ENCODE data around the gene SLC34A1. TPM values are rescaled to one million over a fixed set of nuclear protein-coding genes. Genes with fewer than 3 reads are reported as not detected.

SLC34A1 gene
- total RNA-seq, 2 donors from 2014 or later = 0.19 to 0.21 TPM

- peaks cover 9 to 20% of the 10 kb centered on the region in 2 donors for H3K36me3 Mint-ChIP-seq (ENCODE audit: insufficient read depth in 2 of 2)
- DNase-seq = peak; percentile 62 to 67
- peak; percentile 1 to 4 for ATAC-seq (replicated peaks in 1 of 2)
- no peaks in the 10 kb centered on the region for H3K9me3 Mint-ChIP-seq
- peak overlapping the region; percentile 93 to 95 for H3K4me3 Mint-ChIP-seq
- H3K27me3 Mint-ChIP-seq (ENCODE audit: low read depth) = no peaks in the 10 kb centered on the region
- peaks cover 82% of the 10 kb centered on the region for H3K4me1 Mint-ChIP-seq (ENCODE audit: low read depth)
- H3K27ac Mint-ChIP-seq = peak overlapping the region; percentile 91
These were observed 48.1 kb downstream of the SLC34A1 start for GRCh38 chr5:177432143-177432838.

GRCh38 chr5:177432839-177433657 lies 48.8 kb downstream of the SLC34A1 start:
- Mint-ChIP-seq H3K36me3 (ENCODE audit: insufficient read depth in 2 of 2) (peaks cover 14 to 25% of the 10 kb centered on the region in 2 donors), H3K27me3 (ENCODE audit: low read depth) (no peaks in the 10 kb centered on the region), H3K27ac (peak overlapping the region; percentile 38), H3K4me1 (ENCODE audit: low read depth) (peaks cover 87% of the 10 kb centered on the region), H3K9me3 (no peaks in the 10 kb centered on the region), H3K4me3 (peak overlapping the region; percentile 70 to 95)
- DNase-seq (no peak), ATAC-seq (replicated peaks in 1 of 2) (no peak)

GRCh38 chr5:177433658-177434217 lies 49.5 kb downstream of the SLC34A1 start:
- Mint-ChIP-seq H3K9me3 (no peaks in the 10 kb centered on the region), H3K27me3 (ENCODE audit: low read depth) (no peaks in the 10 kb centered on the region), H3K27ac (no peak overlapping the region), H3K36me3 (ENCODE audit: insufficient read depth in 2 of 2) (peaks cover 16 to 29% of the 10 kb centered on the region in 2 donors), H3K4me1 (ENCODE audit: low read depth) (peaks cover 86% of the 10 kb centered on the region), H3K4me3 (peak overlapping the region; percentile 64 to 65)
- ATAC-seq (replicated peaks in 1 of 2) (no peak), DNase-seq (no peak)

GRCh38 chr5:177434437-177434836 lies 50.2 kb downstream of the SLC34A1 start:
- peak overlapping the region; percentile 16 for H3K27ac Mint-ChIP-seq
- no peaks in the 10 kb centered on the region for H3K27me3 Mint-ChIP-seq (ENCODE audit: low read depth)
- H3K36me3 Mint-ChIP-seq (ENCODE audit: insufficient read depth in 2 of 2) = peaks cover 17 to 28% of the 10 kb centered on the region in 2 donors
- no peaks in the 10 kb centered on the region for H3K9me3 Mint-ChIP-seq
- ATAC-seq (replicated peaks in 1 of 2) (peak; percentile 41 to 66), DNase-seq (peak; percentile 62 to 68)
- peaks cover 86% of the 10 kb centered on the region for H3K4me1 Mint-ChIP-seq (ENCODE audit: low read depth)
- H3K4me3 Mint-ChIP-seq = peak overlapping the region; percentile 64 to 65

GRCh38 chr5:177434942-177435738 lies 50.9 kb downstream of the SLC34A1 start:
- Mint-ChIP-seq H3K27ac (no peak overlapping the region), H3K4me3 (peak overlapping the region in 1 of 2 donors; percentile 18), H3K9me3 (no peaks in the 10 kb centered on the region), H3K36me3 (ENCODE audit: insufficient read depth in 2 of 2) (peaks cover 19 to 31% of the 10 kb centered on the region in 2 donors), H3K4me1 (ENCODE audit: low read depth) (peaks cover 86% of the 10 kb centered on the region), H3K27me3 (ENCODE audit: low read depth) (no peaks in the 10 kb centered on the region)
- ATAC-seq (replicated peaks in 1 of 2) (no peak), DNase-seq (no peak)

GRCh38 chr5:177435847-177436536 lies 51.8 kb downstream of the SLC34A1 start:
- H3K27ac Mint-ChIP-seq = no peak overlapping the region
- H3K4me1 Mint-ChIP-seq (ENCODE audit: low read depth) = peaks cover 81% of the 10 kb centered on the region
- ATAC-seq (replicated peaks in 1 of 2) = no peak
- H3K4me3 Mint-ChIP-seq = no peak overlapping the region
- H3K9me3 Mint-ChIP-seq = no peaks in the 10 kb centered on the region
- DNase-seq = no peak
- no peaks in the 10 kb centered on the region for H3K27me3 Mint-ChIP-seq (ENCODE audit: low read depth)
- H3K36me3 Mint-ChIP-seq (ENCODE audit: insufficient read depth in 2 of 2) = peaks cover 19 to 30% of the 10 kb centered on the region in 2 donors

GRCh38 chr5:177437623-177438022 lies 53.4 kb downstream of the SLC34A1 start:
- Mint-ChIP-seq H3K27ac (peak overlapping the region; percentile 86), H3K4me3 (no peak overlapping the region), H3K9me3 (no peaks in the 10 kb centered on the region), H3K4me1 (ENCODE audit: low read depth) (peaks cover 72% of the 10 kb centered on the region), H3K27me3 (ENCODE audit: low read depth) (no peaks in the 10 kb centered on the region), H3K36me3 (ENCODE audit: insufficient read depth in 2 of 2) (peaks cover 19 to 30% of the 10 kb centered on the region in 2 donors)
- DNase-seq = no peak
- no peak for ATAC-seq (replicated peaks in 1 of 2)

GRCh38 chr5:177438468-177438867 lies 54.2 kb downstream of the SLC34A1 start:
- H3K4me3 Mint-ChIP-seq = no peak overlapping the region
- H3K27ac Mint-ChIP-seq = peak overlapping the region; percentile 86
- H3K9me3 Mint-ChIP-seq = no peaks in the 10 kb centered on the region
- ATAC-seq (replicated peaks in 1 of 2) (no peak), DNase-seq (no peak)
- peaks cover 17 to 23% of the 10 kb centered on the region in 2 donors for H3K36me3 Mint-ChIP-seq (ENCODE audit: insufficient read depth in 2 of 2)
- peaks cover 70% of the 10 kb centered on the region for H3K4me1 Mint-ChIP-seq (ENCODE audit: low read depth)
- no peaks in the 10 kb centered on the region for H3K27me3 Mint-ChIP-seq (ENCODE audit: low read depth)

- Mint-ChIP-seq H3K4me1 (ENCODE audit: low read depth) (peaks cover 70% of the 10 kb centered on the region), H3K27ac (peak overlapping the region; percentile 58), H3K4me3 (peak overlapping the region in 1 of 2 donors; percentile 56), H3K27me3 (ENCODE audit: low read depth) (no peaks in the 10 kb centered on the region), H3K9me3 (no peaks in the 10 kb centered on the region), H3K36me3 (ENCODE audit: insufficient read depth in 2 of 2) (peaks cover 17 to 23% of the 10 kb centered on the region in 2 donors)
- no peak for DNase-seq
- ATAC-seq (replicated peaks in 1 of 2) = no peak
These were observed 55.4 kb downstream of the SLC34A1 start for GRCh38 chr5:177439518-177440053.

GRCh38 chr5:177440211-177440989 lies 56.2 kb downstream of the SLC34A1 start:
- ATAC-seq (replicated peaks in 1 of 2) (peak; percentile 67 to 86), DNase-seq (peak; percentile 50 to 66)
- no peaks in the 10 kb centered on the region for H3K9me3 Mint-ChIP-seq
- peak overlapping the region; percentile 58 for H3K27ac Mint-ChIP-seq
- no peaks in the 10 kb centered on the region for H3K27me3 Mint-ChIP-seq (ENCODE audit: low read depth)
- peaks cover 17 to 23% of the 10 kb centered on the region in 2 donors for H3K36me3 Mint-ChIP-seq (ENCODE audit: insufficient read depth in 2 of 2)
- H3K4me1 Mint-ChIP-seq (ENCODE audit: low read depth) = peaks cover 70% of the 10 kb centered on the region
- peak overlapping the region; percentile 46 to 56 for H3K4me3 Mint-ChIP-seq

GRCh38 chr5:177440990-177441780 lies 57.0 kb downstream of the SLC34A1 start:
- no peak overlapping the region for H3K27ac Mint-ChIP-seq
- H3K4me1 Mint-ChIP-seq (ENCODE audit: low read depth) = peaks cover 72% of the 10 kb centered on the region
- DNase-seq = no peak
- H3K27me3 Mint-ChIP-seq (ENCODE audit: low read depth) = no peaks in the 10 kb centered on the region
- H3K36me3 Mint-ChIP-seq (ENCODE audit: insufficient read depth in 2 of 2) = peaks cover 17 to 22% of the 10 kb centered on the region in 2 donors
- ATAC-seq (replicated peaks in 1 of 2) = no peak
- no peak overlapping the region for H3K4me3 Mint-ChIP-seq
- no peaks in the 10 kb centered on the region for H3K9me3 Mint-ChIP-seq

All from activated T-cell treated with anti-CD3 and anti-CD28 coated beads, Interleukin-2, amount 50 U/mL, for 72 hours (primary cell).